HG03469 (cell line): Measurements from ENCODE around the gene UST.
"Not testable (repeated sequence)": the region's sequence is repeated elsewhere in the genome, so short reads cannot be mapped to it uniquely, and the experiment has no call there.

Source experiments
- ATAC-seq: cut with Tn5 transposase; IDR thresholded peaks from one replicate; pipeline ENCODE4 v1.9.1; 2021; ENCODE audit warnings: mild to moderate bottlenecking, moderate library complexity, moderate number of reproducible peaks; ENCODE audit not compliant: unreplicated experiment

UST gene

DNA sequence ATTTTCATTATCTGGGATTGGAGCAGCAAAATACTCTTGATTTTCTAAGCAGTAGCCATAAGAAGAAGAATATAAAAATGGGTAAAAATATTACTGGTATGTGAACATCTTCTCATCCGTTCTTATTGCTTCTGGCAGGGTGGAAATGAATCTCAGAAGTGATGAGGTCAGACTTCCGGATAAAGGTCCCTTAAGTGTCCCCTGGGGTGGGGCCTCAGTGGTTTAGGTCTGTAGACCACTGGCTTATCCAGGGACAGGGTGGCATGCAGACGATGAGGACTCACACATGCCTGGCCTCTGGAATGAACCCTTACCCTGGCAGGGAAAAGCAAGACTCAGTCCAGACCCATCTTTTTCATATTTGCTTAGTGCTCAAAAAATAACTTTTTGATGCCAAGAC, 143.3 kb downstream of the UST start:
- ATAC-seq: no peak

DNA sequence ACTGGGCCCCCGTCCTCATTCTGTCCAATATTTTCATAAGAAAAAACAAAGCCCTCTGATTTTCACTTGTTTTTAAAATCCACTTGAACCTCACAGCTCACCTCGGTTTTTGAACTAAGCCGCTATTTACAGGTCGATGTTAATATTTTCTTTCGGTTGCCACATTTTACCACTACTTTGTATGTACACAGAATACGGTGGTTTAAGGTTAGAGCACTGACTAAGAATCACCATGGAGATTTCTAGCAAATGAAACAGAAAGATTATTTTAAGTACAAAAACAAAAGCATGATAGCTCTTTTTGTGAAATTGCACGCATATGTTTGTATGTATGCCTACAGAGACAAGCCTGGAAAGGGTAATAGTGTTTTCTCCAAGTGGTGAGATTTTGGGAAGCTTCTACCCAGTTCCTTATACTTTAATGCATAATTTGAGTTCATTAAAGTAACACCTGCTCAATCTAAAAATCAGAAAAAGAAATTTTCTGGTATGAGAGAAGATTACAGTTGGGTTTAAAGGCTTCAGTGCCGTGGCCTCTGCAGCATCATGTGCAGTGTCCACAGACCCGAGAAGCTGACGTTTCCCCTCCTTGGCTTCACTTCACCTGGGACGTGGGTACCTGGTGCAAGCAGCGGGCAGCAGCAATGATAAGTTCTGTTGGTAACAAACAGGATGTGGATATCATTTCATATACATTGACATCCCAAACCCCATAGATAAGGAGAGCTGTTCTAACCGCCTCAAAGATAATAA, 144.0 kb downstream of the UST start:
- ATAC-seq: no peak

DNA sequence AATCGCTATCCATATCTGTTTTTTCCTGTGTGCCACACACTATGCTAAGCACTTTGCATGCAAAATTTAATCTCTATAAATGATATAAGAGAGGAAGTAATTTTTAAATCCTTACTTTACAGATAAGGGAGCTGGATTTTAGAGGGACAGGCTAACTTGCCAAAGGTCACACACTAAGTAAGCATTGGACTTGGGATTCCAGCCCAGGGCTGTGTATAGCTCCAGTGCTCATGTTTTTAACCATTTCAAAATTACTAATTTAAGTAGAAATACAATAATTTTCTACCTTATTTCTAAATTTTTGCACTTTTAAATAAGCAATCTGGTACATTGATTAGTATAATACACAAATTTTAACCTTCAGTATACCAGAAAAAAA, 144.6 kb downstream of the UST start:
- ATAC-seq: no peak

DNA sequence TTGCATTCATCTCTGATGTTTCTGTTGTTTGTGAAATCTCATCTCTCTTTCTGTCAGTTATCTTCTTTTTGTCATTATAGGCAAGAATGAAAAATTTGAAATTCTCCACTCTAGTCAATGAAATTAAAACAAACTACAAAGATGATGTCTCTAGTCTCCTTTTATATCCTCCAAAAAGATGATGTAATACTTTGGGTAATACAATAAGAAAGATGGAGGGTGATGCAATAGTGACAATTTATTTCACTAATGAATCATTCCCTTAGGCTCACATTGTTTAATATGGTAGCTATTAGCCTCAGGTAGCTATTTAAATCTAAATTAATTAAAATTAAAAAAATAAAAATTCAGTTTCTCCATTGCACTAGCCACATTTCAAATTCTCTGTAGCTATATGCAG, 145.4 kb downstream of the UST start:
- ATAC-seq: no peak

DNA sequence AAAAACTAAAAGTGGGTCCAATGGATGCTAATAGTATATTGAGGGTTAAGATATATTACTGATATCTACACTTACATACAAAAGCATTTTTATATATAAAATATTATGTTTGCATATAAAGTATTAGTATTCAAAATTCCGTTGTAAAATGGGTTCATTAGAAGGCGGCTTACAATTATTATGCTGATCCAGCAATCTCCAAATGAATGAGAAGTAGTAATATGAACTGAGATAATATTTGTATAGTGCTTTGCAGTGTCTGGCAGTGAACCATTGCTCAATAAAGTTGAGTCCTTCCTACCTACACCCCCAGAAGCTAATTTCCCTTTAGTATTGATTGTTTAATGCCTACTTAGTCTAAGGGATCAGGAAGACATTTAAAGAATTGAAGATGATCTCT, 146.2 kb downstream of the UST start:
- no peak for ATAC-seq

DNA sequence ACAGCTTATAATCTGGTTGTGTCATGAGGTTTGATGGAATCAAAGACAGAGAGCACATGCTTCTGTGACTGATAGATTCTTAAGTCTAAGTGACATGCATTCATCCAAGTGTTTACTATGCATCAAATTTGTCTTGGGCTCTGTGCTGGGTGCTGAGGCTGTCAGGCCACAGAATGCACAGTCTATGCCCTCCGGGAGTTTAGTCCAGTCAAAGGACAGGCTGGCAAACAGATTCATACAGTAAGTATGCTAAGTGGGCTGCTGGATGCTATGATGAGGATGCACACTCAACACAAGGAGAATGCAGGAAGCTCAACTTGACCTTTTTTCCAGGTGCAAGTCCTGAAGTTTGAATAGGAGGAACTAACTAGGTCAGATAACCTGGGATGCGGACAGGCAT, 146.7 kb downstream of the UST start:
- ATAC-seq: no peak

DNA sequence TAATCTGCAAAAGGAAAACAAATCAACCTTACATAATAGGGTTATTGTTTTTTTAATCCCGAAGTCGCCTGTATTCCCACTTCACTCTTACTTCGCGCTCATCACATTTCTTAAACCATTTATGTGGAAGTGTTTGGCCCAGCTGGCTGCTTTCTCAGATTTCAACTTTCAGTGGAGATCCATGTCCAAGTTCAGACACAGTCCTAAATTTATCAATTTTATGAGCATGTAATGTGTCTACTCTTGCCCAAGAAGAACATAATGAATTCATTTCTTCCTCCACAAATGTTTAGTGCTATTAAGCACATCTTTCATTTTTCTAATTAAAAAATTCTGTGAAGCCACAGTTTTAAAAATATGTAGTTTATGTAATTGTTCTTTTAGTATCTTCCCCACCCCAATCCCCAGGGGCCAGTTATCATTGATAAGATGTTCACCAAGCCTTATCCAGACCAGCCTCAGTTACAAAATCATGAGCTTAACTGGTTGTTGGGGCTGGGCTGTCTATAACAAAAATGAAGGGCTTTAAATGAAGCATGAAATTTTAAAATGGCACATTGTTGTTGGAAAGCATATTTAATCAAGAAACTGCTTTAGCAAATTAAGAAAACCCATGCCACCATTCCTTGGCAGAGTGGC, 151.7 kb downstream of the UST start:
- ATAC-seq: no peak

DNA sequence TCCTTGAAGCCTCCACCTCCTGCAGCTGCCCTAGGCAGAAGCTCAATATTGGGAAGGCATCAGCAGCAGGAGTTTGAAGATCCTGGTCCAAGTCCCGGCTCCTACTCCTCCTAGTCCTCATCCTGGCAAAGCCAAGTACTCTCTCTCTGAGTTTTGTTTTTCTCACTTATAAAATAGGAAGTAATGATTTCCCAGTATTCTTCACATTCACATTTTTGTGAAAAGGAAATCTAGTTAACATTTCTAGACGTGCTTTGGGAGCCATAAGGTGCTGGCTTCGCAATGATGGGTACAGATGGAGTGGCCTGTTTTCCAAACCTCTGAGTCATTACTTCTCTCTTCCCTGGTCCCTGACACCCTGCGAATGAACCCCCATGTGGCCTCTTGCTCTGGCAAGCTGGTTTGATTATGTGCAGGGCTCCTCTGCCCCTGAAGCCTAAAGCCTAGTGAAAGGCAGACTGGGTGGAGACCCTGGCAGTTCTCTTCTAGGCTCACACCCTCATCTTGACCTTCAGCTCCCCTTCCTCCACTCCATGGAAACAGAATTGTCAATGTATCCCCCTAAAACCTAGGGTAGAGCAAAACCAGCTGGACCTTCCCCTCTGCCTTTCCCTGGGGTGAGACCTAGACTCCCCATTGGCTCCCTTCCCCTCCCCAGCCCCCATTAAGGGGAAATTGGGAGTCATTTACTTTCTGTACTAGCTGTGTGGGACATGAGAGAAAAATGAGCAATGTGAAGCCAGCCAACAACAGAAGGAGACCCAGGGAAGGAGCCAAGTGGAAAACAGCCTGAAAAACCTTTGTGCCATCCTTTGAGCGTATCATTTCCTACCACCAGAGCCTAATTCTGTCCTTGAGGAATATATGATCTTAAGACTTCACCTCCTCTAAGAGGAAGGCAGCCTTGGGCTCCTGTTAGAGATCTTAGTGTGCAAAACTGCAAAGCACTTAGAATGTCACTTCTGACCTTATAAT, 158.4 kb downstream of the UST start:
- ATAC-seq: no peak

DNA sequence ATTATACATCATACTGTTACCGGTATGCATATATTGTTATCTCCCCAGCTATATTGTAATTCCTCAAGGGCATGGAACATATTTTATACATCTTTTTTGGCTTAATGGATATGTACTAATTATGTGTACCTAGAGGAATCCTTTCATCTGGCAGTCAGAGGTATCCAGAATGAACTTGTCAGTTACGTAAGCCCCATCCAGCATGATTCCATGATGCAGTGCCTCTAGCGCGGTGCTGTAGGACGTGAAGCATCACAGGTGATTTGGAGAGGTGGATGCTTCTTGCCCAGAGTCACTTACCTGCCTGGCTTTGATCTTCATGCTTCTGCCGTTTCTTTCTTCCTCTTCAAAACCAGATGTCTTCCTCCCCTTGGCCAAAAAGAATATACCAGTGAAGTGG, 159.1 kb downstream of the UST start:
- ATAC-seq: no peak

DNA sequence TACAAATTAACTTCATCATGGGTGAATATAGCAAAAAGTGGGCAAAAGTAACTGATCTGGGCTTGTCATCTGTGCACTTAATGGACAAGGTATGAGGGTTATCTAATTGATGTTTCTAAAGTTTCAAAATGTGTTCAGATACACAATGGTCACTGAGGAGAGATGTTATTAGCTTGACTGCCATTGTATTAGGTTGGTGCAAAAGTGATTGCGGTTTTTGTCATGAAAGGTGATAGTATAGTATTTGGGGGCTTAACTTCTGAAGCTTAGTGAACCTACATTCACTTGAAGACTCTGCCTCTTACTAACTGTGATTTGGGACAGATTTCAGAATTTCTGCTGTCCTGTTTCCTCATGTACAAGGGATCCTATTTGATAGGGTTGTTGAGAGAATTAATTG, 159.6 kb downstream of the UST start:
- no peak for ATAC-seq

DNA sequence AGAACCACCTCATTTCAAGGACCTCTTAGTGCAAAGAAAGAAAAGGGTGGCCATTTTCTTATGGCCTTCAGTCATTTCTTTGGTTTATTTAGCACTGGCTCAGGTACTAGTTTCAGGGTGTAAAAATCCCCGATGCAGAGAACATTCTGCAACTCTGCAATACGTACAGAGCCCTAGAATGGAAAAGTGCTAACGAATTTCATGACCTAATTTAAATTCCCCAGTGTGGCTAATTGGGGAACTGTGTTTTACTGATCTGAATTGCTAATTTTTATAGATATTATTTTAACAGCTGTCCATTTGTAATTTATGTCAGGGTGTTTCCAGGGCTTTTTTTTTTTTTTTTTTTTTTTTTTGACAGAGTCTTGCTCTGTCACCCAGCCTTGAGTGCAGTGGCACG, 160.7 kb downstream of the UST start:
- ATAC-seq: no peak

DNA sequence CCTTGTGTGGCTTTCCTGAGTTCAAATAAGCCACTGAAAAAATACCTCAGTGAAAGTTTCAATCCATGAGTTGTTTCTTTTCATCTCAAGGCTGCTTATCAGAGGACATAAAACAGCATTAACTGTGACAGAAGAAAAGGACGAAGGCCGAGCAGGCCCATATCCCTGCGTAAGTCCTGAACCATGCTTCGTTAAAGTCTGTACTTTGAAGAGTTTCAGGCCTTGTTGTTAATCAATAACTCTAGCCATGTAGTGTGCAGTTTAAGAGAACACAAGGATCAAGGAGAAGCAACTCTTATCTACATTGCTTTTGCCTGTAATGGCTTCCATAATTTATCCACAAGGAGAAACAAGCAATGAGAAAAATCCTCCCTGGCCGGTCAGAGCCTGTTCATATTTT, 165.4 kb downstream of the UST start:
- no peak for ATAC-seq

DNA sequence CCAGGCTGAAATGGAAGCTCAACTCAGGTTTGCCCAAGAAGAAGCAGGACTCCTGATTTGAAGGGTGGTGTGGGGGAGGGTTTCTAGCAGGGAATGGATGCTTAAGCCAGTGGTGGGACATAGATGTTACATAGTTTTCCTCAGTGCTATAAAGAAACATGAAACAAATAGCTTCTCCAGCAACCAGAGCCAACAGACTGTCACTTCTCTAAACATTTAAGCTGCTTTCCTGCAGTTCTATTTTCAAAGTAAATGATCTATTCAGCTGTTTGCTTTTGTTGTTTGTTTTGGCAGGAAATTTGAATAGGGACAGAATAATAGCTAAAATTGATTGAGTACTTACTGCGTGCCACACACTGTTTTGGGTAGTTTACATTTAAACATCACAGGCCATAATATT, 169.0 kb downstream of the UST start:
- no peak for ATAC-seq

DNA sequence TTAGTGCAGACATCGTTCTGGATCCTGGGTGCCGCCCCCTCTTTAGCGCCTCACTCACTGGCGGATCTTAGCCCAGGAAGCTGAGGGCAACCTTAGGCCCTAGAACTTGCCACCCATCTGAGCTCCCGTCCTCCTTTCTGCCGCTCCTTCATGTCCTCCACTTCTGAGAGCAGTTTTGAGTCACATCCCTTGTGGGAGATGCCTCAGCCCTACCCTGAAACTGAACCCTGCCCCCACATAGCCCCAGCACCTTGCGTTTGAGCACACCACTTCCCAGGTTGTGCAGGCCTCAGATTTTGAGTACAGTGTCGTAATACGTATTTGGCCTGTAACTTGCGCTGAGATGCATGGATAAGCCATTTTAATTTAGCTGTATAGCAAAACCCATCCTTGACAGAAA, 169.7 kb downstream of the UST start:
- not testable (repeated sequence) for ATAC-seq

DNA sequence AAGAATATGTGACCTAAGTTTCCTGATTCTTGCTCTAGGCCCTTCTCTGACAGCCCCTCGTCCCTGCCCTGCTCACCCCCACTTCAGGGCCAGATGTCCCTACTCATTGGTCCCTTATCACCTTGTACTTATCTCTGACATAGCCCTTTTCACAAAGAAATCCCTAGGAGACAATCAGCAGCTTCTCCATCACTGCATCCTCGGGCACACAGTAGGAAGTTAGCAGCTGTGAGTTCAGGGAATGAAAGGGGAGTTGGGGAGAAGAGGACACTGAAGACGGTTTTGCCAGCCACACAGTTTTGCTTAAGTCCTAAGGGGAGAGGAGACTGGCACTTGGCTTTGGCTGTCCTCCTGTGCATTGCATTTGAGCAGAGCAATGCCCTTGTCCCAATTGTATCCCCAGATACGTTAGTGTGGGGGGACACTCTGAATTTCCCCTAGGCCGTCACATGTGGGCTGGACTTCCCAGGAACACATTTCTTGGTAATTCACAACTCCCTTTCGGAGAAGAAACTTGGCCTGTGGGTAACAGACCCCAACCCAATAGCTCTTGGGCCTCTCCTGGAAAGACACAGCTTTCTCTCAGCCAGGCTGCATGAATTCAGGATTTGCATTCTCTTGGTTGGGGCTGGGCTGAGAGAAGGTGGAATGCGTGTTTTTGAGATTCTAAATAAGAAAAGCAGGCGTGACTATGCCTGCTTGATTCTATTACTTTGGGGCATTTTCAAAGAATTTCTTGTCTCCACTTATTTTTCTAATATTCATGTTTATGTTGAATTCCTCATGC, 177.6 kb downstream of the UST start:
- ATAC-seq: no peak

DNA sequence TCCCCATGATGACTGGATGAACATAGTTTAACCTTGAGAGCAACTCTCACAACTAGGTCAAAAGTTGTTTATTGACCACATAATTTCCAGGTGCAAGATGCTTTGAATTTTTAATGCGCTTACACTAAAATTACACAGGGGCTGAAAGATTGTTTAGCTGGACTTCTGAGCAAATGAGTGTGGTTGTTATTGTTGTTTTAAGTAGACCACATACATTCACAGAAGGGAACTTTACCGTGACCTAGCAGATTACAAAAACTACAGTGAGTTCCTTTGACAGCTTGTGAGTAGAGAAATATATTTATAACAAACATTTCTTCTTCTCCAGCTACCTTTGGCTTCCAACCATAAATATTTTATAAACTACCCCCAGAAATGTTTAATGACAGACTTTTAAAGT, 178.9 kb downstream of the UST start:
- no peak for ATAC-seq

DNA sequence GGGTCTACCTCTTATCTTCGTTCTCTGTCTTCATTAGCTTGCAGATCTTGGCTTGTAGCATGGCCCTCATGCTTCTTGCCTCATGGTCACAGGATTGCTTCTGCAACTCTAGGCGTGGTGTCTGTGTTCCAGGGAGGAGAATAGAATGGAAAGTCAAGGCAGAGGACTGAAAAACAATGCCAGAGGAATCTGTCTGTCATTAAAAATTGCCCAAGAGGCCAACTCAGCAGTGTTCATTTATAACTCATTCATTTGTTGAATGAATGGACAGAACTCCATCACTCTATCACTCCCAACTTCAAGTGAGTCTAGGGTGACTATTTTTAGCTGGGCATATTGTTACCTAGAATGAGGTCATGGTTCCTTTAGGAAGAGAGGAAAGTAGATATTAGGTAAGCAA, 179.6 kb downstream of the UST start:
- no peak for ATAC-seq

DNA sequence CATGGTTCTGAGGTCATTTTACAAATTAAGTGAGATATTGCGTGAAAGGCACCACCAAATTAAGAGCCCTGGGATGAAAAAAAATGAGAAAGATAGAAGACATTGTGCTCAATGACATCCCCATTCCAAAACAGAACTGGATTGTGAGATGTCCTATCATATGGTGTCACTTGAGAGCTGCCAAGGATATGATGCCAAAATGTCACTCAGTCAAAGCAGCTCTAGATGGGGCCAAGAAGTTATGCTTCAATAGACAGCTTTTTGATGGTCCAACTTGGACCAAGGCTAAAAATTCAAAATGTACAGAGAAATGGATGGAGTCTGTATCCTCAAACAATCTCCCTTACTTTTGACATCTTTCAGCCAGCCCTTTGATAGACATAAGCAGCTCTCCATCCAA, 180.8 kb downstream of the UST start:
- no peak for ATAC-seq

DNA sequence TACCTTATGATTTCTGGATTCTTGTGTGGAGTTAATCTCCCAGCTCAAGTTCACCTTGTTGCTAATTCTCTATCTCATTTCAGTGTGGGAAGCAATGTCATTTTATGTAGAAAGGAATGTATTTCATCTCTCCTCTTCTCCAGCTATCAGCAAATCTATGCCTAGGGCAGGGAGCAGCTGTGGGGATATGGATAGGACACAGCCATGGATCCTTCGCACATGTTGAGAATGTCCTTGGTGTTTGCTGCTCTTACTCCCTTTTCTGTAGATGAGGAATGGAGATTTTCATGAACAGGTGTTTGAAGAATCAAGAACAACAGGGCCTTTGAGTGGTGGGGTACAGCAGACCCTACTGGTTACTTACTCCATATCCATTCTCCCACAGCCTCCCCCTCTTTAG, 182.0 kb downstream of the UST start:
- no peak for ATAC-seq

DNA sequence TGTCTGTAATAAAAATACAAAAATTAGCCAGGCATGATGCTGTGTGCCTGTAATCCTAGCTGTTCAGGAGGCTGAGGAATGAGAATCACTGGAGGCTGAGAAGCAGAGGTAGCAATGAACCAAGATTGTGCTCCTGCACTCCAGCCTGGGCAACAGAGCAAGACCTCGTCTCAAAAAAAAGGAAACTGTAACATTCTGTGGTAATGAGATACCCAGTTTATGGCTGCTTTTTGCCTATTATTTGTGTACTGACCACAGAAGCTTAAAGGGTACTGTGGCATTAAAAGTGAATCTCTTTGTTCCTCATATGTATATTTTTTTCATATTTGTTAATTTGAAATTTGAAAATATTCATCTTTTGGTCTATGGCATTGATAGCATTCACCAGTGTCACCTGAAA, 185.4 kb downstream of the UST start:
- ATAC-seq: no peak

DNA sequence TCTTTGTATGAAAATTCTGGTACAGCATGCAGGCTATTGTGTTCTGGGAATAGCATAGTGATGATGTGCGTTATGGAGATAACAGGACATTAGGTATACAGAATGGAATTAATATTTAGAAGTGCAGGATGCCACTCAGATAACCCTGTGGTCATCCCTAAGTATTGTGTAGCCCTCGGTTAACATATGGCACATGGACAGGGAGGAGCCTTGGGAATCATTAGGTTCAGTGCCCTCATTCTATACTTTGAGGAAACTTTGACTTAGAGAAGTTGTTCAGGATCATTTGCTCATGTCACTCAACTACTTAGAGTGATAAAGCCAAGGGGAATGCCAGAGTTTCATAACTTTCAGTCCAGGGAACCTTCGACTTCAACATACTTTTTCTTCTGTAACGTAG, 185.9 kb downstream of the UST start:
- no peak for ATAC-seq
